ENCODE data around the gene RALGPS2. TPM values are rescaled to one million over a fixed set of nuclear protein-coding genes. Genes with fewer than 3 reads are reported as not detected.

RALGPS2 gene
- total and polyA plus RNA-seq, 9 of the 15 experiments (the other 6 are each of a cell fraction or from before 2014, with no cell fraction given) = 0.28 to 6.5 (median 2.6) TPM

GRCh38 chr1:178725466-178726086 lies 532 bp downstream of the RALGPS2 start (continued):
- TF ChIP-seq RBM39 (optimal IDR thresholded peaks at IDR 0.05; ENCODE audit: low read depth, low read length) (no peak), MBD1 (CRISPR knock-in tag; IDR thresholded peaks at IDR 0.05) (no peak), ZFX (CRISPR knock-in tag; IDR thresholded peaks at IDR 0.05) (peak; percentile 64), THAP12 (CRISPR knock-in tag; IDR thresholded peaks at IDR 0.05) (peak; percentile 52; the same call in 1 of the 2 replicates), ZNF41 (CRISPR knock-in tag; conservative IDR thresholded peaks at IDR 0.05) (no peak), HDAC3 (IDR thresholded peaks at IDR 0.05; ENCODE audit: borderline replicate concordance, partially characterized antibody) (no peak), NFIC (IDR thresholded peaks at IDR 0.05) (no peak)
